HepG2 (cell line): ENCODE data around the gene FAT1. TPM values are rescaled to one million over a fixed set of nuclear protein-coding genes. Genes with fewer than 3 reads are reported as not detected.
A peak's percentile ranks its signal among the peaks of the same experiment; 100 is the strongest.

ENCODE experiments used
- CREB1 ChIP-seq, 2 experiments: fragments of 450-650 bp in 1 of 2; IDR thresholded peaks; 2 replicates each; pipeline ENCODE4 v1.6.1; 2016 to 2017; ENCODE audit warnings: control low read depth in 1 of 2, mild to moderate bottlenecking in 1 of 2, missing compliant biosample characterization in 1 of 2, missing genetic modification characterization in 1 of 2
- GABPA ChIP-seq, 2 experiments: IDR thresholded peaks; 2 replicates each; pipeline ENCODE4 v1.6.1; 2011 to 2016; ENCODE audit warnings: low read depth in 2 of 2, low read length in 1 of 2, missing biosample characterization in 1 of 2, missing genetic modification characterization in 1 of 2
- KLF16 ChIP-seq, 2 experiments: sonication (generic) in 1 of 2; formaldehyde crosslinking in 1 of 2; IDR thresholded peaks; 2 replicates each; pipeline versions ENCODE4 v1.6.1 to v1.8.0; 2016 to 2023; ENCODE audit warnings: missing genetic modification reagents in 2 of 2, missing compliant biosample characterization in 1 of 2
- RBM22 ChIP-seq: fragments of 200-400 bp; formaldehyde crosslinking; optimal IDR thresholded peaks from 2 replicates; pipeline ENCODE3; 2017; ENCODE audit warnings: mild to moderate bottlenecking, low read length, moderate library complexity
- RORA ChIP-seq: sonication (generic); formaldehyde crosslinking; IDR thresholded peaks from 2 replicates; pipeline ENCODE4 v1.5.0; 2020; ENCODE audit warnings: mild to moderate bottlenecking, missing genetic modification reagents, moderate library complexity
- TBX2 ChIP-seq: sonication (generic); formaldehyde crosslinking; IDR thresholded peaks from 2 replicates; pipeline ENCODE4 v1.5.0; 2020; ENCODE audit warnings: missing genetic modification reagents, mild to moderate bottlenecking, borderline replicate concordance
- USF2 ChIP-seq, 2 experiments: sonication (generic) in 1 of 2; formaldehyde crosslinking in 1 of 2; IDR thresholded peaks; 2 replicates each; pipeline versions ENCODE4 v1.5.1 to v1.6.1; 2011 to 2020; ENCODE audit warnings: borderline replicate concordance in 1 of 2, low read depth in 1 of 2, low read length in 1 of 2, mild to moderate bottlenecking in 1 of 2, missing genetic modification reagents in 1 of 2, moderate library complexity in 1 of 2
- ZNF138 ChIP-seq: sonication (generic); formaldehyde crosslinking; IDR thresholded peaks from 2 replicates; pipeline ENCODE4 v1.5.0; 2020; ENCODE audit warnings: mild to moderate bottlenecking, low read depth, missing genetic modification reagents
- ZNF562 ChIP-seq: sonication (generic); formaldehyde crosslinking; IDR thresholded peaks from 2 replicates; pipeline ENCODE4 v1.8.0; 2022; ENCODE audit warnings: missing genetic modification reagents, borderline replicate concordance
- ZNF570 ChIP-seq: sonication (generic); formaldehyde crosslinking; IDR thresholded peaks from 2 replicates; pipeline ENCODE4 v1.4.0; 2020; ENCODE audit warnings: mild to moderate bottlenecking, missing genetic modification reagents, borderline replicate concordance
- ZNF75D ChIP-seq: sonication (generic); formaldehyde crosslinking; IDR thresholded peaks from 2 replicates; pipeline ENCODE4 v1.8.1; 2023; ENCODE audit warnings: missing genetic modification reagents, mild to moderate bottlenecking, borderline replicate concordance
- polyA plus RNA-seq, 8 experiments: library from polyadenylated mRNA; depleted of rRNA in 3 of 8; stranded (reverse) in 7 of 8; unstranded in 1 of 8; fragments of >200 nt; fragmentation: Illumina TruSeq in 4 of 8; extraction: Trizol in 4 of 8; gene quantifications; 2 replicates each; pipeline versions ENCODE4 v1.2.1 to v1.2.3, GENCODE V29; 2011 to 2016; ENCODE audit warnings: low read depth in 4 of 8, missing spikeins in 1 of 8, mixed read lengths in 1 of 8; ENCODE audit not compliant: insufficient read depth in 1 of 8
- total RNA-seq, 5 experiments: library from RNA; depleted of rRNA; stranded (reverse); fragments of >200 nt; fragmentation: Illumina TruSeq; extraction: Trizol; gene quantifications; 2 replicates each; pipeline ENCODE4 v1.2.3, GENCODE V29; 2016; ENCODE audit warnings: low read depth in 1 of 5

The FAT1 gene
- total and polyA plus RNA-seq, 2 of the 13 experiments (the other 11 are each of a cell fraction or from before 2014, with no cell fraction given), result 185 to 216 TPM

- TF ChIP-seq TBX2 (CRISPR knock-in tag), result 0 out of 2 replicates have a peak, but pooled peaks have one; percentile 14
- TF ChIP-seq USF2 (IDR thresholded peaks at IDR 0.05; ENCODE audit: low read depth, low read length), result peak; percentile 71; the same call in 1 of the 2 replicates
- TF ChIP-seq USF2 (CRISPR knock-in tag; IDR thresholded peaks at IDR 0.05; ENCODE audit: borderline replicate concordance), result peak; percentile 73; the same call in 1 of the 2 replicates
- TF ChIP-seq ZNF562 (CRISPR knock-in tag), result no peak
- no peak for TF ChIP-seq GABPA (IDR thresholded peaks at IDR 0.05; ENCODE audit: low read depth, low read length)
- peak; percentile 23; the same call in 1 of the 2 replicates for TF ChIP-seq GABPA (CRISPR knock-in tag; IDR thresholded peaks at IDR 0.05; ENCODE audit: low read depth)
- TF ChIP-seq RORA (CRISPR knock-in tag), result no peak
- no peak for TF ChIP-seq ZNF570
- no peak for TF ChIP-seq ZNF138
- peak; percentile 76 for TF ChIP-seq RBM22
- no peak for TF ChIP-seq KLF16 (CRISPR knock-in tag; IDR thresholded peaks at IDR 0.05)
- no peak for TF ChIP-seq ZNF75D (CRISPR knock-in tag)
- no peak for TF ChIP-seq CREB1 (IDR thresholded peaks at IDR 0.05)
- TF ChIP-seq CREB1 (CRISPR knock-in tag; IDR thresholded peaks at IDR 0.05), result no peak
Observed at GRCh38 chr4:186644737-186645261, 78.9 kb downstream of the FAT1 start (continued).
